ENCODE data around the gene ST6GALNAC2.

ST6GALNAC2 gene

DNA sequence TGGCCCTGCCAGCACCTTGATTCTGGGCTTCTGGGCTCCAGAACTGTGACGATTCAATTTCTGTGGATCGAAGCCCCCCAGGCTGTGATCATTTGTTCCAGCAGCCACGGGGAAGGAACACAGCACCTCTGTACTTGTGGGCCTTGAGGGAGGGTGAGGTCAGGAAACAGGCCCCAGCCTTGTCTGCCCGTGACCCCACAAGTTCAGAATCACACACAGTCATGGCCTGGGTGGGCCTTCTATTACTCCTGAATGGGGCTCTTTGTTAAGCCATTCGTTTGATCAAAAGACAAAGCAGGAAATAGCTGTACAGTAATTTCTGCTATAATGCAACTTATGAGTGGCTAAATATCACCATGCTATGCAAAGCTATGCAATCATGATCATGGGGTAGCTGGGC, 10.1 kb downstream of the ST6GALNAC2 start:
- H3F3A ChIP-seq (ENCODE audit: control insufficient read depth, insufficient read depth): no peaks in the 10 kb centered on the region
- H3K79me2 ChIP-seq (ENCODE audit: control insufficient read depth, low read length): no peaks in the 10 kb centered on the region
- H3K4me3 ChIP-seq (ENCODE audit: low read length): no peak overlapping the region
- H3K27ac ChIP-seq (ENCODE audit: low read depth, low read length): no peak overlapping the region
- H3K27me3 ChIP-seq (ENCODE audit: control insufficient read depth, low read length): peaks cover 31% of the 10 kb centered on the region
- H3K4me1 ChIP-seq (ENCODE audit: control insufficient read depth, low read length): no peaks in the 10 kb centered on the region
- no peaks in the 10 kb centered on the region for H3K36me3 ChIP-seq (ENCODE audit: control insufficient read depth, low read length)
- no peaks in the 10 kb centered on the region for H4K20me1 ChIP-seq (ENCODE audit: control insufficient read depth, insufficient read depth, low read depth, low read length)
- H3K4me2 ChIP-seq (ENCODE audit: low read length): no peak overlapping the region
- H3K9me2 ChIP-seq (replicated peaks; ENCODE audit: control insufficient read depth, low read length): no peaks in the 10 kb centered on the region
- TF ChIP-seq, protein P1, sequence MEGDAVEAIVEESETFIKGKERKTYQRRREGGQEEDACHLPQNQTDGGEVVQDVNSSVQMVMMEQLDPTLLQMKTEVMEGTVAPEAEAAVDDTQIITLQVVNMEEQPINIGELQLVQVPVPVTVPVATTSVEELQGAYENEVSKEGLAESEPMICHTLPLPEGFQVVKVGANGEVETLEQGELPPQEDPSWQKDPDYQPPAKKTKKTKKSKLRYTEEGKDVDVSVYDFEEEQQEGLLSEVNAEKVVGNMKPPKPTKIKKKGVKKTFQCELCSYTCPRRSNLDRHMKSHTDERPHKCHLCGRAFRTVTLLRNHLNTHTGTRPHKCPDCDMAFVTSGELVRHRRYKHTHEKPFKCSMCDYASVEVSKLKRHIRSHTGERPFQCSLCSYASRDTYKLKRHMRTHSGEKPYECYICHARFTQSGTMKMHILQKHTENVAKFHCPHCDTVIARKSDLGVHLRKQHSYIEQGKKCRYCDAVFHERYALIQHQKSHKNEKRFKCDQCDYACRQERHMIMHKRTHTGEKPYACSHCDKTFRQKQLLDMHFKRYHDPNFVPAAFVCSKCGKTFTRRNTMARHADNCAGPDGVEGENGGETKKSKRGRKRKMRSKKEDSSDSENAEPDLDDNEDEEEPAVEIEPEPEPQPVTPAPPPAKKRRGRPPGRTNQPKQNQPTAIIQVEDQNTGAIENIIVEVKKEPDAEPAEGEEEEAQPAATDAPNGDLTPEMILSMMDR (IDR thresholded peaks at IDR 0.05; ENCODE audit: low read depth, low read length, poor library complexity, severe bottlenecking): no peak
- no peak for TF ChIP-seq EZH2phosphoT487 (IDR thresholded peaks at IDR 0.05; ENCODE audit: borderline replicate concordance, low read length)
- H3K9me3 ChIP-seq (ENCODE audit: control insufficient read depth, insufficient read depth, low read length): no peaks in the 10 kb centered on the region

- no peak overlapping the region for H3K4me3 ChIP-seq (ENCODE audit: low read length)
- peaks cover 22% of the 10 kb centered on the region for H3K27me3 ChIP-seq (ENCODE audit: control insufficient read depth, low read length)
- no peaks in the 10 kb centered on the region for H3K9me2 ChIP-seq (replicated peaks; ENCODE audit: control insufficient read depth, low read length)
- no peaks in the 10 kb centered on the region for H4K20me1 ChIP-seq (ENCODE audit: control insufficient read depth, insufficient read depth, low read depth, low read length)
- H3K4me1 ChIP-seq (ENCODE audit: control insufficient read depth, low read length): no peaks in the 10 kb centered on the region
- no peak overlapping the region for H3K4me2 ChIP-seq (ENCODE audit: low read length)
- TF ChIP-seq EZH2phosphoT487 (IDR thresholded peaks at IDR 0.05; ENCODE audit: borderline replicate concordance, low read length): no peak
- TF ChIP-seq, protein P1 (IDR thresholded peaks at IDR 0.05; ENCODE audit: low read depth, low read length, poor library complexity, severe bottlenecking): no peak
- H3K36me3 ChIP-seq (ENCODE audit: control insufficient read depth, low read length): no peaks in the 10 kb centered on the region
- no peaks in the 10 kb centered on the region for H3K79me2 ChIP-seq (ENCODE audit: control insufficient read depth, low read length)
- no peaks in the 10 kb centered on the region for H3K9me3 ChIP-seq (ENCODE audit: control insufficient read depth, insufficient read depth, low read length)
- H3F3A ChIP-seq (ENCODE audit: control insufficient read depth, insufficient read depth): peaks cover 4% of the 10 kb centered on the region; the same call in 1 of the 2 replicates
- H3K27ac ChIP-seq (ENCODE audit: low read depth, low read length): no peak overlapping the region
Measured at GRCh38 chr17:76574166-76574565, 11.5 kb downstream of the ST6GALNAC2 start.

- Histone ChIP-seq H3F3A (ENCODE audit: control insufficient read depth, insufficient read depth) (peaks cover 8% of the 10 kb centered on the region; the same call in 1 of the 2 replicates), H3K79me2 (ENCODE audit: control insufficient read depth, low read length) (no peaks in the 10 kb centered on the region), H3K27ac (ENCODE audit: low read depth, low read length) (no peak overlapping the region), H3K4me3 (ENCODE audit: low read length) (no peak overlapping the region), H3K4me1 (ENCODE audit: control insufficient read depth, low read length) (no peaks in the 10 kb centered on the region), H3K4me2 (ENCODE audit: low read length) (no peak overlapping the region), H3K9me3 (ENCODE audit: control insufficient read depth, insufficient read depth, low read length) (no peaks in the 10 kb centered on the region), H3K27me3 (ENCODE audit: control insufficient read depth, low read length) (peaks cover 13% of the 10 kb centered on the region), H3K9me2 (replicated peaks; ENCODE audit: control insufficient read depth, low read length) (no peaks in the 10 kb centered on the region), H4K20me1 (ENCODE audit: control insufficient read depth, insufficient read depth, low read depth, low read length) (peaks cover 2% of the 10 kb centered on the region; the same call in 1 of the 2 replicates), H3K36me3 (ENCODE audit: control insufficient read depth, low read length) (no peaks in the 10 kb centered on the region)
- TF ChIP-seq, protein P1 (IDR thresholded peaks at IDR 0.05; ENCODE audit: low read depth, low read length, poor library complexity, severe bottlenecking): no peak
Measured at GRCh38 chr17:76573096-76573495, 12.6 kb downstream of the ST6GALNAC2 start.
